Activated CD4-positive, alpha-beta T cell treated with anti-CD3 and anti-CD28 coated beads, Interleukin-10, Interleukin-2, amounts not matched to agents 100 ng/mL and 50 ng/mL, durations not matched to agents 16 hours and 8 hours (primary cell): Measurements from ENCODE around the gene WDR72.
A peak's percentile ranks its signal among the peaks of the same experiment; 100 is the strongest.
"Not testable (repeated sequence)": the region's sequence is repeated elsewhere in the genome, so short reads cannot be mapped to it uniquely, and the experiment has no call there.

Experiments
- DNase-seq: peaks from one replicate; pipeline ENCODE4 v3.0.0-alpha.2; 2020

Gene WDR72

DNA sequence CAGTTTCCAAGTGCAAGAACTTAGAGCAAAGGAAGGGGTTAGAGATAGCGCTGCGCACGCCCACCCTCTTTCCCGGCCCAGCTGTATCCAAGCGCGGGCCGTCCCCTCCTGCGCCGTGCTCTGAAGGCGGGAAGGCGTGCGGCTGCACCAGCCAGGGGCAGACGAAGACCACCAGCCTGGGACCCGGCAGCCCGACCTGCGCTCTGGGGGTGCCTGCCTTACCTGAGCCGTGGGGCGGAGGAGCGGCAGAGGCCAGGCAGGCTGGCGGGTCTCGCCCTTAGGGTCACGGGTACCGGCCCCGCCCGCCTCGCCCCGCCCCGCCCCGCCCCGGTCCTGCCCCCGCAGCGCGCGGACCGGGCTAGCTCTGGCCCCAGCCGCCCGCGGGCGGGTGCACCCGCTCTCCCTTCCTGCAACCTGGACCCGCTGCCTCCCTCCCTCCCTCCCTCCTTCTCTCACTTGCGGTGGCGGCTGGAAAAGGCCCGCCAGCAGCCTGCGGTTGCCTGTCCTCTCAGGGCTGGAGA, at the start of gene WDR72:
Gene WDR72, minus strand, starts transcription at position 253 of the 521 bp plus-strand sequence. CDS start 26,514 bp downstream, outside the sequence.
- no peak for DNase-seq

DNA sequence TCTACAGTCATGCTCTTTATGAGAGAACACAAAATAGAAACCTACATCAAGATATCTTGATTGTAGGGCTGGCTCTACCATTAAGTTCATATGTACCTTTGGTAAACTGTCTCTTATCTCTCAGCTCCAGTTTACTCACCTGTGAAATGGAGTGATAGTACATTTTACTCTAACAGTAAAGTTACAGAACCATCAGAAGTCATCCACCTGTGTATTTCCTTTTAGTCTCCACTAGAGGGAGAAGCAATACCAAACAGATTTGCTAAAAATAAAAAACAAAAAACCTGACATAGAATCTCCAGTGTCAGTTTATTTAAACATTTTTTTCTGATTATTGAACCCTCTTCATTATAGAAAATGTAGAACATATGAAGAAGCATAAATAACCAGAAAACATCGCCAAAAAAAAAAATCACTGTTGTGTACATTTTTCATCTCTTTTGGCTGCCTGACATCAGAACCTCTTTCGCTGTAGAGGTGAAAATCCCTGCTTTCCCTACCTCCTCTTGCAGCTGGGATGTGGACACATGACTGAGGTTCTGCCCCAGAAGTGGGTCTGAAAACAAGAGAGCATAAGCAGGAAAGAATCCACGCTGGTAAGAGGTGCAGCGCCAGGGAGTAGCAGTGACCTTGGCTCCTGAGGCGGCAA, 48.7 kb upstream of the WDR72 start:
- DNase-seq = peak; percentile 2

DNA sequence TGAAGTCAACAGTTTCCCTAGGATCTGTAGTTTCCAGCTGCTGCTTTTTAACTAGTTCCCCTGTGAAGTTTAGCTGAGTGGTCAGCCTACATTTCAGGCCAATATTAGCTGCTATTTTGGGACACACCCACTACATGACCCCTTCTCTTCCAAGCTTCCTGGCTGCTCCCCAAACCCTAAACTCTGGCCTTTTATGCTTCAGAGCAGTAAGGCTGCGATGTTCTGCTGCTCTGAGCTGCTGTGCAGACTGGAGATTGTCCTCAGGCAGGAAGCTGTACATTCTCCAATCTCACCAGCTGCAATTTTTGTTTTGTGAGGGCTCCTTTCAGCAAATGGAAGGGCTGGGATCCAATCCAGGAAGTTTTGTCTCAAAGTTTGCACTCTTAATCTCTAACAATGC, 48.0 kb upstream of the WDR72 start:
- no peak for DNase-seq

DNA sequence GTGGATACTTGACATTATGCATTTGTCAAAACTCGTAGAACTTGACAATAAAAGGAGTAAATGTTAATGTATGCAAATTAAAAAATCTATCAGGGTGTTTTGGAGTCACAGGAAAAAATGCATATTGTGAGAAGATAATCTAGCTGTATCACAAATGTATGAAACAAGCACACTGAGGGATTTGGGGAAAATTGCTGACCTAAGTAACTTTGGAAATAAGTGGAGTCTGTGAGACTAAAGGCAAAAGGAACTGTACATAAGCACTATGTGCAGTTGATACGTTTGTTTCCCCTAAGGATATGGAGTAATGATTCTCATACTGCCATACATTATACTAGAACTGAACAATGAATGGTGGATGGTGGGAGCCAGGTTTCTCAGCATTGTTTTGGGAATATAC, 43.2 kb upstream of the WDR72 start:
- no peak for DNase-seq

DNA sequence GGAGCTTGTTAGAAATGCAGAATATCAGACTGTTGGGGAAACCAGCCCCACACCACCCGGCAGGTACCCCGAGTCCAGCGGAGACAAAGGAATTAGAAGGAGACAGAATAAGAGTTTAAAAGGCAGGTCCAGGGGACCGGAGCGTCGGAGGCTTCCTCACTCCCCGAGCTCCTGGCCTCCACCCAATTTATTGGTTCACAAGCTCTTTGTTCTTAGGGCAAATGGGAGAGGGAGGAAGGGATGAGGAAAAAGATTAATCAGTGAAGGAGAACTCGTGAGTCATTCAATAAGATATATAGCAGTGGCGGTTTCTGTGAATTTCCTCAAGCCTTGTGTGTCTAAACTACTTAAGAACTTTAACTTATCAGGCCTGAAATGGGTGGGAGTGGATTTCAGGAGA, 32.1 kb upstream of the WDR72 start:
- DNase-seq = no peak

DNA sequence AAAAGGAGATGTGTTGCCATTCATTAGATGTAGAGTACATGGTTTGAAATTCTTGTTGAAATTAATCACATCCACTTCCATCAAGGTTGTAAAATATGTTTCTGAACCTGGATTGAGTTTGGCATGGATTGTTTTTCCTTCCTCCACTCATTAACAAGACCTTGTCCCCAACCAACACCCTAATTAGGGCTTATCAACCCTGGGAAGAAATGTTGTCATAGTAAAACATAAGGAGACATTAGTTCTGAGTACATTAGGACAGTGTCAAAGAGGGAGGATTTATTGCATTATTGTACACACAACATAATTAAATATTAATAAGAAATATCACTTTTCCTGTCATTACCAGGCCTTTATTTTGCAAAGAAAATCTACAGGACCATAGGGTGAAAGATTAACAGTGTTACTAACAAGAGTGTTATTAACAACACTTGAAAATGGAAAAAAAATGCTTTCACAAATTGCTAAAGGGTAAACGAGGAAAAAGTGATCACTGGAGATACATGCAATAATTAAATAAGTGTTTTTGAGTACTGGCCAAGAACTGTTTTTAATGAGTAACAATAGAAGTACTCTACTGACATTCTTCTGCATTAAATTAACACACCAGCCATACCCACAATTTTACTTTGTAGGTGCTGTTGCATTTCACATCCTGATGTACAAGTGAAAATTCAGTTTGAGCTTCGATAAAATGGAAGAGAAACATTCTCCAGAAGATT, 30.4 kb upstream of the WDR72 start:
- DNase-seq = no peak

DNA sequence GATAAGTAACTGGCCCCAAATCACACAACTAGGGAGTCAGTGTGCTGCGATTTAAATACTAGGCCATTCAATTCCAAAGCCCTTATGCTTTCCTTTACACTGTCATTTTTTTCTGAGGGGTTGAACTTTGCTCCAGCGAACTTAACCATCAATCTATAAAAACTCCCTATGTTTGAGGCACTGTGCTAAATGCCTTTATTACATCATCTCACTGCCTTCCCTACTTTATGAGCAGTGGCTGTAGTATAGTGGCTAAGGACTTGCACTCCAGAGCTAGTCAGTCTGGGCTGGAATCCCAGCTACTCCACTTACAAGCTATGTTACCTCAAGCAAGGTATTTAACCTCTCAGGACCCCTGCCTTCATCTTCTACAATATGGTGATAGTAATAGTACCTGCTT, 26.9 kb upstream of the WDR72 start:
- no peak for DNase-seq

DNA sequence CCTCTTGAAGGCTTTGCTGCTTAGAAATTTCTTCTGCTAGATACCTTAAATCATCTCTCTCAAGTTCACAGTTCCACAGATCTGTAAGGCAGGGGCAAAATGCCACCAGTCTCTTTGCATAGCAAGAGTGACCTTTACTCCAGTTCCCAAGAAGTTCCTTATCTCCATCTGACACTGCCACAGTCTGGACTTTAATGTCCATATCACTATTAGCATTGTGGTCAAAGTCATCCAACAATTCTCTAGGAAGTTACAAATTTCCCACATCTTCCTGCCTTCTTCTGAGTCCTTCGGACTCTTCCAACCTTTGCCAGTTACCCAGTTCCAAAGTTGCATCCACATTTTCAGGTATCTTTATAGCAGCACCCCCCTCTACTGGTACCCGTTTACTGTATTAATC, 25.8 kb upstream of the WDR72 start:
- DNase-seq = not testable (repeated sequence)

DNA sequence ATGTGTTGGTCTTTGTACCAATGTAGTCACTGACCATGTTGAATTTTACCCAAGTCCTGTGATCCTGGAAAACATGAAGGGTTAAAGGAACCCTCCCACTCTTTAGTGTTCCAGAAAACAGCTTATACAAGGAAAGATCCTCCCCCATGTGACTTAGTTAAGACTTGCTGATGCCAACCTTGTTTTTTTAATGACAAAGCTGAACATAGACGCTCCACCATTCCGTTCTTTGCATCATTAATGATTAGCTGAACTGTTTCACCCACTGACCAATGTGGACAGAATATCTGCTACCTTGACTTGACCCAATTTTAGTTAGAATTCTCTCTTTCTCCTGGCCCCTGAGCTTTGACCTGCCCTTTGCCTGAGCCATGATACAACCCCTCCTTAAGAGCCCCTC, 3.5 kb upstream of the WDR72 start:
- DNase-seq = no peak

DNA sequence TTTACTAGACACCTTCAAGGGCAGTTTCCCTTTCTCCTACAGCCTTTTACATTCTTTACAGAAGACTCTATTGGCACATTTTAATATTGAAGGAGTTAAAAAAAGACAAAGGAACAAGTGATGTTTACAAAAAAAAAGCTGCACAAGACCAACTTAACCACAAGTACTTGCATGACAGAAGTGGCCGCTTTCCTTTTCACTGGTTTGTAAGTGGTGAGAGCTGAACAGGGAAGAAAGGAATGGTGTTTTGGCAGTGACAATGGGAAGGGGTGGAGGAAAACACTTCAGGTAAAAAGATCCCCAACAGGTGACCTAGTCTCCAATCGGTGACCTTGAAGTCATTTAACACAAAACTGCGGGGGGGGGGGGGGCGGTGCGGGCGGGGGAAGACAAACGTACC, 1.1 kb downstream of the WDR72 start:
- DNase-seq = no peak

DNA sequence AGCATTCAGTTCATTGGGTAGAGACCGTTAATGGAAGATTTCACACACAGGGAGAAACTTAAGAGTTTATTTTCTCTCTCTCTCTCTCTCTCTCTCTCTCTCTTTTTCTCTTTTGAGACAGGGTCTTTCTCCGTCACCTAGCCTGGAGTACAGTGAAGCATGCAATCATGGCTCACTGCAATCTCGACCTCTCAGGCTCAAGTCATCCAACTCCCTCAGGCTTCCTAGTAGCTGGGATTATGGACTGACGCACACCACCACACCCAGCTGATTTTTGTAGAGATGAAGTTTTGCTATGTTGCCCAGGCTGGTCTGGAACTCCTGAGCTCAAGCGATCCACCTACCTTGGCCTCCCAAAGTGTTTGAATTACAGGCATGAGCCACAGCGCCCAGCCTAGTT, 1.6 kb downstream of the WDR72 start:
- no peak for DNase-seq

DNA sequence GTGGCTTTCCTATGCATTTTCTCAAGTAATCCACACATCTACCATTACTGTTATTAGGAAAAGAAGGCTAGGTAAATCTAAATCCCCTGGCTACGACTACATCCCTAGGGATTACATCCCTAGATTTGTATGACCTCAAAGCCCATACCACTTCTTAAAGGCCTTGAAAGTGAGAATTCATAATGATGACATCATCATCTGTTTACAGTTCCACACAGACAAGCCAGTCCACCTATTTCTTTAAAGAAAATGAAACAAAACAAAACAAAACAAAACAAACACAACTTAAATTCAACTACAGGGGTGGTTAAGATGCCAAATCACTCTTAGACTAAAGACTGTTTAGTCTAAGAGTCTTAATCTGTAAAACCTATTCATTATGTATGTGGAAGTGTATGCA, 5.7 kb downstream of the WDR72 start:
- no peak for DNase-seq

DNA sequence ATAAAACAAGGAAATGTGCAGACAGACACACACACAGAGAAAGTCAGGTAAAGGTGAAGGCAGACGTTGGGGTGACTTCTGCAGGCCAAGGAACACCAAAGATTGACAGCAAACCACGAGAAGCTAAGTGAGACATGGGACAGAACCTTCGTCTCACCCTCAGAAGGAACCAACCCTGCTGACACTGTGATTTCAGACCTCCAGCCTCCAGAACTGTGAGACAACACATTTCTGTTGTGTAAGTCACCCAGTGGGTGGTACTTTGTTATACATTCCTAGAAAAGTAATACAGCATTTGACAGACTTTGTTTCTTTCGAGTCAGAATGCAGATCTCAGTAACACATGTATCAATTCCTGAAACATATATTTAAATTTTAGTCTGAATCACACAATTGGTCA, 7.1 kb downstream of the WDR72 start:
- DNase-seq = no peak

DNA sequence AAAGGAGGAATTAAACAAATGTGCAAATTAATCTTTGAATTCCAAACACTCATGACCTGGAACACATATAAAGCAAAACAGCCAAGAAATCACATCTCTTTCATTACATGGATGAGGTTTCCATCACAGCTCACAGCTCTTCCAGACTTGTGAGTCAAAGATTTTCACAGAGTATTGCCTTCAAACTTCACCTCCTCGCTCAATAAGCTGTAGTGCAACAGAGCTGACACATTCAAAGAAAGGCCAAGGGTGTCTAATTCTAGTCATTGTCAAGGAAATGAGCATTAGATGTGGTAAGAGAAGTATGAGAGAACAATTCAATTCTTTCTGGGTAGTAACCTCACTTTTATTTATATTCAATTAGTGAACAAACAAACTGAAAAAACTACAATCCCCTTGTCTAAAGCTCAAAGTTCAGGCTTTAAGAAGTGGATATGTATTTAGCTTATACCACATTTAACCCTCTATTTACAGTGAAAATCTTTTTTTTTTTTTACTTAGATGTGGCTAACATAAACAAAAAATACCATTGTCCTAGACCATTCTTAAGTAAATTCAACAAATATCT, 11.9 kb downstream of the WDR72 start:
- DNase-seq = no peak

DNA sequence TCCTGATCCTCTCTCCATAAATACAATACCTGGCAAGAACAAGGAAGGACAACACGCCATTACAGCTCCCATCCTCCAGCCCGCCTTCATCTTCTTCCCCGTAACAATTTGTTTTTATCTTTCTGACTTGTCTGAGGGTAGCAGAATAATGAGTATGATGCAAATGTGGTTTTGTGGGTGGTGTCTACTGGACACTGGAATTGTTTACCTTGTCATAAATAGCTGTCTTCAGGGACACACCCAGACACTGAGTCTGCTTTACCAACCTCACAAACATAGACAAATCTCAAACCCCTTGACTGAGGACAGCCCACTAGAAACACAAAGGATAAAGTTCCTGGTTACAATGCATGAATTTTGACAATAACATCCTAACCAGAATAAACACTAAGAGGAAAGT, 13.4 kb downstream of the WDR72 start:
- DNase-seq = no peak

DNA sequence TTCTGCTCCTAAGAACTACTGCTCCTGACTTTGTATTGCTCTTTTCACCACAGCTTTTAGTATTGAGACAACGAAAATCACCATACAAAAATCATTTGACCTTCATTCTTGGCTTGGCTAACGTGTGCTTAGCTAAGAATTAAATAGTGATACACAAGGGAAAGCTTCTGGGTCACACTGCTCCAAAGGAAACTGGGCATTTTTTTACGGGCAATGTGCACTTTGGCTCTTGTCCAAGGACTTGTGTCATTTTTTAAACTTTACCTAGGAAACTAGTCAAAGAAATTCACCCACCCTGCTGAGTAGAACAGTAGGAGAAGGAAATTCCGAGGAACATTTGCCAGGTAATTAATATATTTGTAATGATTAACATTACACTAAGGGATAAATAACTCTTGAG, 19.8 kb downstream of the WDR72 start:
- DNase-seq = no peak

DNA sequence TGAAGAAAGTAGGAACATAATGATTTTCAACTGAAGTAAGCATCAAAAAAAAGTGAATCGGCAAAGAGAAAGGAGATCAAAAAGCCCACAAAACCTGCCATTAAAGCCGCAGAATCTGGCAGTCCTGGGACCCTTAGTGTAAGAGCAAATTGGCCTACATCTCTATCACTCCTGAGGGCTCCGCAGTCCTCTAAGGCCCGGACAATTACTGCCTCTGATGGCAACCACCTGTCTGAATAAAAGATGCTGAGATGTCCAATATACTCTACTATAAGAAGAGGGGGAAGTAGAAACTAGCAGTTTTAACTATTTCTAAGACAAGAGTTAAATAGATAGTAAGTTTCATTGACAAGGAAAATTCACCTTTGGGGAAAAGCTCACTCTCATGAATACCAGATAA, 20.3 kb downstream of the WDR72 start:
- no peak for DNase-seq

DNA sequence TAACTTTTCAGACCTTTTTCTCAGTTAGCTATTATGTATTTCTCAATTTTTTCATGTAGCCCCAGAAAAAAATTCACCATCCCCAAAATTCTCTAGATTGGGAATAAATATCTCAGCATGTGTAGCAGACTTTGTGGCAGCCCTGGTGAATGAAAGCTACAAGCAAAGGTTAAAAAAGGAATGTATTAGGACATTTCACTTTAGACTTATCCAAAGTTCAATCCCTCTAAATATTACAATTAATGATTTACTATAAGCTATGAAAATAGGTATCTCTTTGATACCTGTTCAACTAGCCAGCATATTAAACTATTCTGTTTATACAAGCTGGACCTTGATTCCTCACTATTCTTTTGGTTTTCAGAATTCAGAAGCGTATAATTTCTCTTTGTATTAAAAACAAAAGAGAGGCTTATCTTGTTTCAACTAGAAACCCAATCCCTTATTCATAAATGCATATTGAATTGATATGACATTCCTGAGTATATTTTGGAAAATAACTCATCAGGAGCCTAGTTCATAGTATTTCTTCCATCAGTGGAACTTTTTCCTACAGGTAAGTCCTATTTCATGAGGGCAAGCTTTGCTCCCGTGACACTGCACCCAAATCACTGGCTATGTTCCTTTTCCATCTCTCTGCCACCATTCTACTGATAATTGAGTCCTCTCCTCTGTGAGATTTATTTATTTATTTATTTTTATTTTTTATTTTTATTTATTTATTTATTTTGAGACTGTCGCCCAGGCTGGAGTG, 38.0 kb downstream of the WDR72 start:
- no peak for DNase-seq

DNA sequence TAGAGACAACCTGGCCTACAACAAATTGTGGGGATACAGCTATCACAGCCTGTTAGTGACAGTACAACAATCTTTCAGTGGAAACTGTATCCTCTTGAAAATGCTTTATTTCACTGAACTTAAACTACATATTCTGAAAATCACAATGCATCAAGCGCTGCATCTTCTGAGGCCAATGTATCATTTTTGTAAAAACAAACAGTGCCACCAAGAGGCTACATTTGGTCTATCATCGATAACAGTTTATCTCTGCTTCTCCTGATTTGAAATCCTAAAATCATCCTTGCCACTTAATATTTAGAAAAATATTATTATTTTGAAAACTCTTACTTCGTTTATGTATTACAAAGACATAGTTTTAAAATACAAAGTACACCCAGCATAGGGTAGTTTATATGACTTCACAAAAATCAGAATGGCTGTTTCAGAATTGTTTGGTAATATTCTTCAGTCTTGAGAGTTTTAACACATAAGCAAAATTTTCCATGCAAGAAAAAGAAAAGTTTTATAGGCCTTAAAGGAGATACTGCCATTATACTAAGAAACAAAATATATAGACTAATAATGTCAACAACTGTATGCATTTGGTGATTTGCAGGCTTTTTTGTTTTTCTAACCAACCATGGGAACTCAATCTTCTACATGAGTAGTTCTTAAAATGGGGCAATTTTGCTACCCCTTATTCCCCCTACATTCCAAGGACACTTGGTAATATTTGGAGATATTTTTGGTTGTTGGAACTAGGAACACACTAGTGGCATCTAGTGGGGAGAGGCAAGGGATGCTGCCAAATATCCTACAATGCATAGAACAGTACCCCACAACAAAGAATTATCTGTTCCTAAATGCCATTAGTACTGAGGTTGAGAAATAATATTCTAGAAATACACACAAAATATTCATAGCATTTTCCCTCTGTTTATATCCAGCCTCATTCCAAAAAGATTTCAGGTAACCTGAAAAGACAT, 42.3 kb downstream of the WDR72 start:
- DNase-seq = no peak

DNA sequence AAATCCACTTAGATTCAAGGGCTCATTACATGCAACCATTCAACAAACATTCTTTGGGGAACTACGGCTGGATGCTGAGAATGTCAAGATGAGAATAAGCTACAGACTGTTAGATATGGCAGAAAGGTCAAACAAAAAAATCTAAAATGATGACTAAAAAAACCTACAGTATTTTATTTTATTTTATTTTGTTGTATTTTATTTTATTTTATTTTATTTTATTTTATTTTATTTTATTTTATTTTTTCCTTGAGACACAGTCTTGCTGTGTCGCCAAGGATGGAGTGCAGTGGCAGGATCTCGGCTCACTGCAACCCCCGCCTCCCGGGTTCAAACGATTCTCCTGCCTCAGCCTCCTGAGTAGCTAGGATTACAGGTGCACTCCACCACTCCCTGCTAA, 46.2 kb downstream of the WDR72 start:
- no peak for DNase-seq

DNA sequence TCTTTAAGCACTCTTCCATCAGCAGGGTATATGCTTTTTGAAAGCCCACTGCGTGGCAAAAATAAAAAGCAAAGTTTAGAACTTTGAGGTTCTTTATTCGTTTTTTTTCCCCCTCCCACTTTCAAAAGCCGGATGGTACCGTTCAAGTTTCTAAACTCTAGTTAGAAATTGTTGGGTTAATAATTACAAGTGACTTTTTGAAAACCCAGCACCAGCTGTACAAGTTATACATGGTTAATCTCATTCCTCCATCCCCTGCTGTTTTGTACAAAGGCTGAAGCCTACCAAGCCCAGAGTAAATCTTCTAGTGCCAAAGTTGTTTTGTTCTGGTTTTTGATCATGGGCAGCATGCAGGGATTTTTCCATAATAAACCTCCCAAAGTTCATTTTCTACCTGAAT, 48.6 kb downstream of the WDR72 start:
- no peak for DNase-seq

DNA sequence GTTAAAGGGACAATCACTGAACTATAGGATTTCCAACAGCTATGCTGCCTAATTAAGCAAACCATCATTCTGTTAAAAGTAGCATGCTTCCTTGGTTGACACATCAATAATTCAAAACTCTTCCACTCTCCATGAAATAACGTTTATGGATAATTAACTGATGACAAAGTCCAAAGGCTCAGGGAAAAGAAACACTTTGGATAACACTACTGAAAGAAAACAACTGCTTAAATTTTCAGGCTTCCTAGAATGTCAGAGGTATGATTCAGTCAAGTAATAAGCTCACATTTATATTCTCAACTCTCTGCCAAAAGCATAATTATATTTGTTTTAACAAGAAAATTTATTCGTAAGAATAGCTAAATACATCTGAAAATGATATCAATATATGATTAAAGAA, 49.6 kb downstream of the WDR72 start:
- DNase-seq = no peak
